GM23248 (cell line): Measurements from ENCODE around the gene CILP. TPM values are rescaled to one million over a fixed set of nuclear protein-coding genes. Genes with fewer than 3 reads are reported as not detected.

Experiments
- DNase-seq: peaks from one replicate; pipeline ENCODE4 v3.0.0-alpha.2; 2015
- H2AFZ ChIP-seq: fragments of 200-600 bp; sonication (generic); 2 replicates; pipeline ENCODE4 v1.6.1; 2016; ENCODE audit warnings: antibody characterized with exemption
- H3F3A ChIP-seq: fragments of 200-600 bp; sonication (generic); 2 replicates; pipeline ENCODE4 v1.6.1; 2016; ENCODE audit warnings: mild to moderate bottlenecking, antibody characterized with exemption, mixed run types; ENCODE audit not compliant: insufficient read depth
- H3K27ac ChIP-seq: fragments of 200-600 bp; sonication (generic); 2 replicates; pipeline ENCODE4 v1.5.1; 2016; ENCODE audit warnings: mild to moderate bottlenecking
- H3K27me3 ChIP-seq: fragments of 200-600 bp; sonication (generic); replicated peaks from 2 replicates; pipeline ENCODE4 v1.6.1; 2016; ENCODE audit warnings: mild to moderate bottlenecking; ENCODE audit not compliant: insufficient read depth
- H3K36me3 ChIP-seq: fragments of 200-600 bp; sonication (generic); 2 replicates; pipeline ENCODE4 v1.6.1; 2016; ENCODE audit warnings: low read depth, mild to moderate bottlenecking
- H3K4me1 ChIP-seq: fragments of 200-600 bp; sonication (generic); 2 replicates; pipeline ENCODE4 v1.6.1; 2016; ENCODE audit warnings: mild to moderate bottlenecking; ENCODE audit not compliant: insufficient read depth
- H3K4me2 ChIP-seq: fragments of 200-600 bp; sonication (generic); one replicate; pipeline ENCODE4 v1.6.1; 2016; ENCODE audit warnings: mild to moderate bottlenecking; ENCODE audit not compliant: unreplicated experiment
- H3K4me3 ChIP-seq: fragments of 200-600 bp; sonication (generic); 2 replicates; pipeline ENCODE4 v1.5.1; 2016; ENCODE audit warnings: mild to moderate bottlenecking
- H3K79me2 ChIP-seq: fragments of 200-600 bp; sonication (generic); 2 replicates; pipeline ENCODE4 v1.6.1; 2016; ENCODE audit warnings: mild to moderate bottlenecking; ENCODE audit not compliant: insufficient read depth
- H3K9ac ChIP-seq: fragments of 200-600 bp; sonication (generic); 2 replicates; pipeline ENCODE4 v1.6.1; 2016; ENCODE audit warnings: mild to moderate bottlenecking
- H3K9me2 ChIP-seq: fragments of 200-600 bp; sonication (generic); 2 replicates; pipeline ENCODE4 v1.6.1; 2016; ENCODE audit warnings: mixed run types, mild to moderate bottlenecking, moderate library complexity; ENCODE audit not compliant: insufficient read depth
- H3K9me3 ChIP-seq: fragments of 200-600 bp; sonication (generic); one replicate; pipeline ENCODE4 v1.6.1; 2017; ENCODE audit warnings: low read depth
- H4K20me1 ChIP-seq: fragments of 200-600 bp; sonication (generic); 2 replicates; pipeline ENCODE4 v1.6.0; 2016; ENCODE audit not compliant: insufficient read depth
- EZH2 ChIP-seq: fragments of 200-600 bp; sonication (generic); IDR thresholded peaks from 2 replicates; pipeline ENCODE4 v1.6.1; 2018; ENCODE audit warnings: antibody characterized with exemption, mild to moderate bottlenecking; ENCODE audit not compliant: insufficient read depth, poor library complexity, severe bottlenecking
- EZH2phosphoT487 ChIP-seq: fragments of 200-600 bp; sonication (generic); IDR thresholded peaks from 2 replicates; pipeline ENCODE4 v1.6.1; 2018; ENCODE audit warnings: antibody characterized with exemption, moderate library complexity, mild to moderate bottlenecking, low read depth; ENCODE audit not compliant: insufficient read depth
- WGBS, 2 experiments: methylation state at CpG; one replicate each; pipeline ENCODE4 v1.1.6; 2015 to 2017; ENCODE audit warnings: low lambda C conversion rate in 2 of 2, low coverage in 1 of 2; ENCODE audit errors: missing lambda C conversion rate in 2 of 2; 5-methylcytosine and 5-hydroxymethylcytosine counted together
- in situ Hi-C: fragments of 300-500 bp; cut with MboI; formaldehyde crosslinking; loops from 2 replicates; pipeline ENCODE4 v1.15.0; 2020
- polyA plus RNA-seq: library from polyadenylated mRNA; unstranded; fragments of >200 nt; fragmentation: Nextera tagmentation; extraction: Ambion mirVana; gene quantifications from 2 replicates; pipeline ENCODE4 v1.2.1, GENCODE V29; 2016
- total RNA-seq: library from RNA; depleted of rRNA; stranded (reverse); fragments of >200 nt; shearing (Covaris generic); gene quantifications from 2 replicates; pipeline ENCODE4 v1.2.3, GENCODE V29; 2014

The CILP gene
- total and polyA plus RNA-seq, 2 experiments from 2014 or later = 0.09 to 0.11 TPM

DNA sequence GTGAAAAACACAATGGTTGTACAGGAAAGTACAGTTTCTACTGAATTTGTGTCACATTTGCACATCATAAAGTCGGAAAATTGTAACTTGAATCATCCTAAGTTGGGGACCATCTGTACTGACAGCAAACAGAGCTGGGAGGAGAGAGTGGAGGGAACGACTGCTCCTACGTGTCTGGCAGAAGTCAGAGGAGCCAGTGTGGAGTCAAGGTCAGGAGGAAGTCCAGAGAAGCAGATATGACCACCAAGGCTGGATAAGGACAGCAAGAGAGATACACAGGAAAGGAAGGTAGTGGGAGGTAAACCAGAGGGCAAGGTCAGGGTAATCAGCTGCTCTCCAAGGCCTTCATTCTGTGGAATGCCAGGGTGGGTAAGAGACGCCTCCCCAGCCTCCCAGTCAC lies 2.7 kb upstream of the CILP start:
- Histone ChIP-seq H4K20me1 (no peaks in the 10 kb centered on the region), H3K4me3 (no peak overlapping the region), H3K79me2 (no peaks in the 10 kb centered on the region), H3K4me1 (no peaks in the 10 kb centered on the region), H3F3A (no peaks in the 10 kb centered on the region), H3K27me3 (no peaks in the 10 kb centered on the region), H3K9me3 (no peaks in the 10 kb centered on the region), H3K4me2 (no peak overlapping the region), H3K27ac (no peak overlapping the region), H3K9ac (no peak overlapping the region), H2AFZ (no peak overlapping the region), H3K9me2 (no peaks in the 10 kb centered on the region), H3K36me3 (no peaks in the 10 kb centered on the region)
- WGBS, 2 experiments = 63 to 69% methylated on average over 4 of the region's 4 CpGs
- no peak for DNase-seq
- in situ Hi-C loops = no loop called here
- TF ChIP-seq EZH2 (no peak), EZH2phosphoT487 (no peak)

DNA sequence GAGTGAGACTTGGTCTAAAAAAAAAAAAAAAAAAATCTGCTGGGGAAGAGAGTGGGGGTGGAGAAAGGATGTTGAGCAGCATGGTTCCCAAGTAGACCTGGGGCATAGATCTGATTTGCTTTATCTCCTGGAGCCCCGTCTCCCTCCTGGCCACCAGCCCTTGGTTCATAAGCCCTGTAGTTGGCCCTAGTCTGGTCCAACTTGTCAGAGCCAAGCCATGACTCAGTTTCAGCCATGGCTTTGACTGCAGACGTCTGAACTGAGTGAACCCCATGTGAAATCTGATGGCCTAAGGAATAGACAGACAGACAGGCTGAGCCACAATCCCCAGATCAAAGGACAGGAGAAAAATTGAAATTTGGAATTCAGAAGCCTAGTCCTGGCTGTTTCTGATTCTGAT lies 2.0 kb upstream of the CILP start:
- Histone ChIP-seq H3K4me2 (no peak overlapping the region), H4K20me1 (no peaks in the 10 kb centered on the region), H3F3A (no peaks in the 10 kb centered on the region), H3K4me1 (no peaks in the 10 kb centered on the region), H3K36me3 (no peaks in the 10 kb centered on the region), H3K9me2 (no peaks in the 10 kb centered on the region), H2AFZ (no peak overlapping the region), H3K27ac (no peak overlapping the region), H3K4me3 (no peak overlapping the region), H3K9ac (no peak overlapping the region), H3K27me3 (no peaks in the 10 kb centered on the region), H3K79me2 (no peaks in the 10 kb centered on the region), H3K9me3 (no peaks in the 10 kb centered on the region)
- in situ Hi-C loops = no loop called here
- WGBS, 2 experiments = 16 to 30% methylated on average over 2 of the region's 2 CpGs
- no peak for TF ChIP-seq EZH2phosphoT487
- TF ChIP-seq EZH2 = no peak
- DNase-seq = peak; percentile 46

DNA sequence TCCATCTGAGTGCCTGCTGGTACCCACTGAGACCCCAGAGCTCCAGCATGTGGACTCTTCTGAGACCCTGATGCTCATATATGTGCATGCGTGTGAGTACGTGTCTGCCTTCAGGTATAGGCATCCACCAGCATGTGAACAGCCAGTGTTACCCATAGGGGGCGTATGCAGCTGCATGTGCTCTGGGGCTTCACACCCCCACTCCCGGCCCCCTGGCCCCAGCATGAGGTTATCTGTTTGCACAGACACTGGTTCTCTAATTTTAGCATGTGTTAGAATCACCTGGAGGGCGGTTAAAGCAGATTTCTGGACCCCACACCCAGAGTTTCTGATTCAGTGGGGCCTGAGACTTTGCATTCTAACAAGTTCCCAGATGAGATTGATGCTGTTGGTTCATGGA lies 824 bp upstream of the CILP start:
- H3K36me3 ChIP-seq = no peaks in the 10 kb centered on the region
- H3K9me2 ChIP-seq = no peaks in the 10 kb centered on the region
- no peaks in the 10 kb centered on the region; the same call in 1 of the 2 replicates for H3K27me3 ChIP-seq
- no peaks in the 10 kb centered on the region for H3K9me3 ChIP-seq
- H3K4me3 ChIP-seq = no peak overlapping the region
- H2AFZ ChIP-seq = no peak overlapping the region
- H3F3A ChIP-seq = no peaks in the 10 kb centered on the region
- in situ Hi-C loops = no loop called here
- no peaks in the 10 kb centered on the region for H3K79me2 ChIP-seq
- no peak for TF ChIP-seq EZH2
- no peak for TF ChIP-seq EZH2phosphoT487
- H4K20me1 ChIP-seq = no peaks in the 10 kb centered on the region
- H3K27ac ChIP-seq = no peak overlapping the region
- no peaks in the 10 kb centered on the region for H3K4me1 ChIP-seq
- peak; percentile 18 for DNase-seq
- H3K9ac ChIP-seq = no peak overlapping the region
- 77 to 88% methylated on average over 5 of the region's 5 CpGs for WGBS, 2 experiments
- no peak overlapping the region for H3K4me2 ChIP-seq

DNA sequence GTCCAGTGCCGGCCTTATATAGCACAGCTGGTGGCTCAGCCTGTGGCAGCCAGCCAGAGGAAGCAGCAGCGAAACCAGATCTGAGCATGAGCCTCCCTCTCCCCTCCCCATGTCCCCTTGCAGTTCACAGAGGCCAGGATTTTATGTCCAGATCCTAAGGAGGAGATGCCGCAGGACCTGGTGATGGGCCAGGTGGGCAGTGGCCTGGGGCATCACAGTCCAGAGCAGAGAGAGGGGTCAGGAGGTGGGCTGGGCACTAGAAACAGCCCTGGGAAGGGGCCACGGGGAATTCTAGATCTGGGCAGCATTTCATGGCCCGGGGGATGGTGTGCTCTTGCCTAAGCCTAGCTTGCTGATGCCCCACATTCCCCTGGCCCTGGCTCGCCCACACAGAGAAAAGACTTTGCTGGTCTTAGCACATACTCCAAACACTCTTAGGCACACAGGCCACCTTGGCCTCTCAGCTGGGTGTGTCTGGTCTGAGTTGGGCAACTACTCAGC lies 259 bp upstream of the CILP start:
- TF ChIP-seq EZH2 (no peak), EZH2phosphoT487 (no peak)
- H3K27me3 ChIP-seq = no peaks in the 10 kb centered on the region; the same call in 1 of the 2 replicates
- no peaks in the 10 kb centered on the region for H3K36me3 ChIP-seq
- no peak overlapping the region for H3K9ac ChIP-seq
- 33 to 38% methylated on average over 6 of the region's 6 CpGs for WGBS, 2 experiments
- peak; percentile 41 for DNase-seq
- no peaks in the 10 kb centered on the region for H4K20me1 ChIP-seq
- H3K4me3 ChIP-seq = no peak overlapping the region
- H3K9me2 ChIP-seq = no peaks in the 10 kb centered on the region
- H3K27ac ChIP-seq = no peak overlapping the region
- H3K9me3 ChIP-seq = no peaks in the 10 kb centered on the region
- no peak overlapping the region for H2AFZ ChIP-seq
- no peak overlapping the region for H3K4me2 ChIP-seq
- in situ Hi-C loops = no loop called here
- H3K79me2 ChIP-seq = no peaks in the 10 kb centered on the region
- no peaks in the 10 kb centered on the region for H3K4me1 ChIP-seq
- H3F3A ChIP-seq = no peaks in the 10 kb centered on the region
